Activated naive CD8-positive, alpha-beta T cell treated with anti-CD3 and anti-CD28 coated beads for 36 hours (primary cell): ENCODE results near the gene LRRC36. TPM values are rescaled to one million over a fixed set of nuclear protein-coding genes. Genes with fewer than 3 reads are reported as not detected.

Source experiments
- DNase-seq: peaks from one replicate; pipeline ENCODE4 v3.0.0; 2021
- H3K27ac Mint-ChIP-seq: one replicate; pipeline ENCODE4 v1.8.0; 2022; ENCODE audit warnings: mild to moderate bottlenecking, moderate library complexity, mixed read lengths
- H3K27me3 Mint-ChIP-seq: one replicate; pipeline ENCODE4 v1.8.0; 2022; ENCODE audit warnings: mild to moderate bottlenecking, mixed read lengths
- H3K36me3 Mint-ChIP-seq: one replicate; pipeline ENCODE4 v1.8.0; 2021; ENCODE audit warnings: mild to moderate bottlenecking, mixed read lengths
- H3K4me1 Mint-ChIP-seq: one replicate; pipeline ENCODE4 v1.8.0; 2021; ENCODE audit warnings: mixed read lengths
- H3K4me3 Mint-ChIP-seq: one replicate; pipeline ENCODE4 v1.8.0; 2022; ENCODE audit warnings: mild to moderate bottlenecking, moderate library complexity, mixed read lengths
- H3K9me3 Mint-ChIP-seq: one replicate; pipeline ENCODE4 v1.8.0; 2022; ENCODE audit warnings: mixed read lengths
- total RNA-seq, 2 experiments: library from RNA; stranded (reverse); gene quantifications; one replicate each; pipeline ENCODE4 v1.2.3, GENCODE V29; 2021

Gene LRRC36
- total RNA-seq, 2 experiments from 2014 or later = 0.82 to 1.1 TPM

DNA sequence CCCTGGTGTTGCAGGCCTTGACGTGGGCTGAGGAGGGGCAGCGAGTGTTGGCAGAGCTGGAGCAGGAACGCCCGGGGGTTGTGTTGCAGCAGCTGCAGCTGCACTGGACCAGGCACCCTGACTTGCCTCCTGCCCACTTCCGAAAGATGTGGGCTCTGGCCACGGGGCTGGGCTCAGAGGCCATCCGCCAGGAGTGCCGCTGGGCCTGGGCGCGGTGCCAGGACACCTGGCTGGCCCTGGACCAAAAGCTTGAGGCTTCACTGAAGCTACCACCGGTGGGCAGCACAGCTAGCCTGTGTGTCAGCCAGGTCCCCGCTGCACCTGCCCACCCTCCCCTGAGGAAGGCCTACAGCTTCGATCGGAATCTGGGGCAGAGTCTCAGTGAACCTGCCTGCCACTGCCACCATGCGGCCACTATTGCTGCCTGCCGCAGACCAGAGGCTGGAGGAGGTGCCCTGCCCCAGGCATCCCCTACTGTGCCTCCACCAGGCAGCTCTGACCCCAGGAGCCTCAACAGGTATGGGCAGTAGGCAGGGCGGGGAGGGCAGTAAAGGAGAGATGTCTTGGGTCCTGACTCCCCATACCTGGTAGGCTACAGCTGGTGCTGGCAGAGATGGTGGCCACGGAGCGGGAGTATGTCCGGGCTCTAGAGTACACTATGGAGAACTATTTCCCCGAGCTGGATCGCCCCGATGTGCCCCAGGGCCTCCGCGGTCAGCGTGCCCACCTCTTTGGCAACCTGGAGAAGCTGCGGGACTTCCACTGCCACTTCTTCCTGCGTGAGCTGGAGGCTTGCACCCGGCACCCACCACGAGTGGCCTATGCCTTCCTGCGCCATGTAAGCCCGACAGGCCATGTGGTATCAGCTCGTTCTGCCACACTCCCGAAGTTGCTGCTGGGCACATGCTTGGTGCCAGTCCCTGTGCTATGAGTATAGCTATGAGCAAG, 41.6 kb upstream of the LRRC36 start:
- no peak for DNase-seq
- Mint-ChIP-seq H3K27ac (no peak overlapping the region), H3K4me3 (no peak overlapping the region), H3K4me1 (peaks cover 6% of the 10 kb centered on the region), H3K36me3 (peaks cover 12% of the 10 kb centered on the region), H3K9me3 (no peaks in the 10 kb centered on the region), H3K27me3 (no peaks in the 10 kb centered on the region)

DNA sequence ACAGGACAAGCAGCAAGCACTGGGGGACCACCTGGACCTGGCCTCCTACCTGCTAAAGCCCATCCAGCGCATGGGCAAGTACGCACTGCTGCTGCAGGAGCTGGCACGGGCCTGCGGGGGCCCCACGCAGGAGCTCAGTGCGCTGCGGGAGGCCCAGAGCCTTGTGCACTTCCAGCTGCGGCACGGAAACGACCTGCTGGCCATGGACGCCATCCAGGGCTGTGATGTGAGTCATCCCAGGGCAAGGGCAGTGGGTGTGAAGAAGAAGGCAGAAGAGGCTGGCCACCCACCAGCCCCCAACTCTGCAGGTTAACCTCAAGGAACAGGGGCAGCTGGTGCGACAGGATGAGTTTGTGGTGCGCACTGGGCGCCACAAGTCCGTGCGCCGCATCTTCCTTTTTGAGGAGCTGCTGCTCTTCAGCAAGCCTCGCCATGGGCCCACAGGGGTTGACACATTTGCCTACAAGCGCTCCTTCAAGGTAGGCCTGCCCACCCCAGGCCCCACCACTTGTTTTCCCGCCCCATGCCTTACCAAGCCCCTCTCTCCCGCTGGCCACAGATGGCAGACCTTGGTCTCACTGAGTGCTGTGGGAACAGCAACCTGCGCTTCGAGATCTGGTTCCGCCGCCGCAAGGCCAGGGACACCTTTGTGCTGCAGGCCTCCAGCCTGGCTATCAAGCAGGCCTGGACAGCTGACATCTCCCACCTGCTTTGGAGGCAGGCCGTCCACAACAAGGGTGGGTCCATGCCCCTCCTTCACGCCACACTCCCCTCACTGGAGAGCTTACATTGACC, 40.0 kb upstream of the LRRC36 start:
- Mint-ChIP-seq H3K27ac (no peak overlapping the region), H3K4me1 (peaks cover 6% of the 10 kb centered on the region), H3K4me3 (no peak overlapping the region), H3K9me3 (no peaks in the 10 kb centered on the region), H3K36me3 (peaks cover 10% of the 10 kb centered on the region), H3K27me3 (no peaks in the 10 kb centered on the region)
- no peak for DNase-seq

DNA sequence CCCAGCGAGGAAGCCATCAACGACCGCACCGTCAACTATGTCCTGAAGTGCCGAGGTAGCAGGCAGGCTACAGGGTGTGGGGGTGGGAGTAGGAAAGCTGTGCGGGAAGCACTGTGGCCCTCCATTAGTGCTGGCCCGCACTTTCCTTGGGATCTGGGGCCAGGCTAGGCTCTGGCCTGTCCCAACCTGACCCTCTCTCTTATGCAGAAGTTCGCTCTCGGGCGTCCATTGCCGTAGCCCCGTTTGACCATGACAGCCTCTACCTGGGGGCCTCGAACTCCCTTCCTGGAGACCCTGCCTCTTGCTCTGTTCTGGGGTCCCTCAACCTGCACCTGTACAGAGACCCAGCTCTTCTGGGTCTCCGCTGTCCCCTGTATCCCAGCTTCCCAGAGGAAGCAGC, 38.7 kb upstream of the LRRC36 start:
- H3K27ac Mint-ChIP-seq = no peak overlapping the region
- no peak overlapping the region for H3K4me3 Mint-ChIP-seq

DNA sequence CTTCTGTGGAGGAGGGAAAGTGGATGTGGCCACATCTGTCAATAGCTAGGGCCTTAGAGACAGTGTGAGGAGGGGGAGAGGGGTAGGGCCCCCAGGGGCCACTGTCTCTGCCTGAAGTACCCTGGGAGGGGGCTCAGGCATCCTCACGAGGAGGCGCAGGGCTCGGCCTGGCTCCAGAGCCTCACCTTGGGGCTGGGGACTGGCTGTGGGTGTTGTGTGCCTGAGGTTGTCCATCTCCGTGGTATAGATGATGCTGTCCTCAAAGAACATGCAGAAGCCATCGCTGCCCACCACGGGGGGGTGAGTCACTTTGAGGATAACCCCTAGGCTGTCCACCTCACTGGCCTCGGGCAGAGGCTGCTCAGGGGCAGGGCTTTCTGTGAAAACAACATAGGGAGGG, 35.2 kb upstream of the LRRC36 start:
- peaks cover 4% of the 10 kb centered on the region for H3K36me3 Mint-ChIP-seq
- H3K9me3 Mint-ChIP-seq = no peaks in the 10 kb centered on the region
- H3K4me1 Mint-ChIP-seq = peaks cover 6% of the 10 kb centered on the region
- no peak for DNase-seq
- no peak overlapping the region for H3K4me3 Mint-ChIP-seq
- no peak overlapping the region for H3K27ac Mint-ChIP-seq
- no peaks in the 10 kb centered on the region for H3K27me3 Mint-ChIP-seq

More for the DNA sequence above, 38.7 kb upstream of the LRRC36 start:
- Mint-ChIP-seq H3K4me1 (peaks cover 6% of the 10 kb centered on the region), H3K9me3 (no peaks in the 10 kb centered on the region), H3K36me3 (peaks cover 10% of the 10 kb centered on the region), H3K27me3 (no peaks in the 10 kb centered on the region)
- no peak for DNase-seq

DNA sequence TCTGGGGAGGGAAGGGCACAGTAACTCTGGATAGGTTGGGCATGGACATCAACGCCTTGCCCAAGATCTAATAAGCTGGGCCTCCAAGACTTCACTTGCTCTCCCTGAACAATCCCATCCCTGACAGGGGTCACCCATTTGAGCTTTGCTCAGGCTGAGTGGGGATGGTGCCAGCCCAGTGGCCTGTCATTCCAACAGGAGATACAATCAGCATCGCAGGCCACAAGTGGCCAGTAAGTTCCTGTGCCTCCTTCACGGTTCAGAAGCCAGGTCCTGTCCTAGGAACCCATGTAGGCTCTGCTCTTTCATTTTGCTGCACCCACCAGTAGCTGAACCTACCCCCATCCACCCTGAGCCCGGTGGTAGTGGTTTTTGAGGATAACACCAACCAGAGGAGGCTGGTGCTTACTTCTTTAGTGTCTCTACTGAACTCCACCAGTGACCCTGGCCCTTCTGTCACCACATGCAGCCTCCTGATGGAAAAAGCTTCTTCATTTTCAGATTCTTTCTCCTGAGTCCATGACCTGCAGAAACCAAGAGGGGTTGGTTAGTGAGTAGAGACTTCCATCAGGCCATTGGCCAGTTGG, 32.4 kb upstream of the LRRC36 start:
- Mint-ChIP-seq H3K9me3 (no peaks in the 10 kb centered on the region), H3K4me1 (peaks cover 6% of the 10 kb centered on the region), H3K27me3 (no peaks in the 10 kb centered on the region), H3K27ac (no peak overlapping the region), H3K4me3 (no peak overlapping the region), H3K36me3 (no peaks in the 10 kb centered on the region)
- no peak for DNase-seq

DNA sequence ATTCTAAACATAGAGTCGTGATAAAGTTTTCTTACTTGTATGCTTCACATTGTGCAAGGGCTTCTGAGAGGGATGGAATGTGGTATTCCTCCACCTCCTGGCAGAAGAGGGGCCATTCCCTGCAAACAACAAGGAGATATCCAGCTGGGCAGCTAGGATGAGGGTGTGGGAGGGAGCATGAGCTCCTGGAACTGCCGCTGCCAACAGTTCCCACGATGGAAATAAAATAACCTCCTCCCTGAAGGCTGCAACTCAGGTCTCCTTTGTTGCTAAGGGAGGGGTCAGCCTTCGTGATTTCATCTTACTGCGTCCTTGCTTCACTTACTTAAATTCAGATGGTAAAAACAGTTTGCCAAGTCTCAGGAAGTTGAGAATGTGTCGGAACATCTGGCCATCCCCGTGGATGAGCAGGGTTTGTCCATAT, 31.7 kb upstream of the LRRC36 start:
- no peaks in the 10 kb centered on the region for H3K27me3 Mint-ChIP-seq
- H3K27ac Mint-ChIP-seq = no peak overlapping the region
- no peak overlapping the region for H3K4me3 Mint-ChIP-seq
- no peaks in the 10 kb centered on the region for H3K9me3 Mint-ChIP-seq
- no peaks in the 10 kb centered on the region for H3K36me3 Mint-ChIP-seq
- H3K4me1 Mint-ChIP-seq = no peaks in the 10 kb centered on the region
- no peak for DNase-seq

DNA sequence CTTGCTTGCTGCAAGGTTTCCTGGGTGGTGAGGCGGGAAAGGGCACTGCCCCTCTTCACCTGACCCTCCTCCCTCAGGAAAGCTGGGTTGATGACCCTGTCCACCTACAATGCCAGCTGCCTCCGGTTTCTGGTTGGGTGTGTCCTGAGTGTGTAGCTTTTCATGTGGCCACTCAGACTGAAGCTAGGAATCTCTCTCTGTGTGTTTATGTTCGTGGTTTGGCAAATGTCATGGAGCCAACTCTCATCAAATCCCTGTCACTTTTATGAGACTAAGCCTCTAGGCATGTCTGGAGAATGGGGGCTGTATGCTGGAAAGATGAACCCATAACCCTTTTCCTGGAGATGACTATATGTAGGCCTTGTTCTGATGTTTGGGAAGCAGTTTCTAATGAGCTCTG, 30.2 kb upstream of the LRRC36 start:
- H3K9me3 Mint-ChIP-seq = no peaks in the 10 kb centered on the region
- no peak for DNase-seq
- no peak overlapping the region for H3K4me3 Mint-ChIP-seq
- no peaks in the 10 kb centered on the region for H3K27me3 Mint-ChIP-seq
- no peaks in the 10 kb centered on the region for H3K36me3 Mint-ChIP-seq
- H3K27ac Mint-ChIP-seq = no peak overlapping the region
- H3K4me1 Mint-ChIP-seq = no peaks in the 10 kb centered on the region

DNA sequence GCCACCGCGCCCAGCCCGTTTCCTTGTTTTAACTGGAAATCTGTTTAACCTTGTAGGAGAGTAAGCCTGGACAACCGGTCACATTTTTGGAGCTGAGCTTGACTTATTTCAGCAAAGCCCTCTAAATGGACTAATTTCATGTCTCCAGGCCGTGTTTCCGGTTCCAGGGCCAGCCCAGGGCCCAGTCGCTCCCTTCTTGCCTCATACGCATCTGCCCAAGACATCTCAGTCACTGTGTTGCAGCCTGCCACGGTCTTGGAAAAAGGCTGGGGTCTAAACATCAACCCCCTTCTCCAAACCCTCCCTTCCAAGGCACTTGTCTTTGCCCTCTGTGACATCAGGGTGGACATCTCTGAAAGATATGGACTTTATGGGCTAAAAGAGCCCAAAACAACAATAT, 28.3 kb upstream of the LRRC36 start:
- Mint-ChIP-seq H3K36me3 (no peaks in the 10 kb centered on the region), H3K9me3 (no peaks in the 10 kb centered on the region), H3K27me3 (no peaks in the 10 kb centered on the region), H3K27ac (no peak overlapping the region), H3K4me3 (no peak overlapping the region), H3K4me1 (no peaks in the 10 kb centered on the region)
- no peak for DNase-seq

DNA sequence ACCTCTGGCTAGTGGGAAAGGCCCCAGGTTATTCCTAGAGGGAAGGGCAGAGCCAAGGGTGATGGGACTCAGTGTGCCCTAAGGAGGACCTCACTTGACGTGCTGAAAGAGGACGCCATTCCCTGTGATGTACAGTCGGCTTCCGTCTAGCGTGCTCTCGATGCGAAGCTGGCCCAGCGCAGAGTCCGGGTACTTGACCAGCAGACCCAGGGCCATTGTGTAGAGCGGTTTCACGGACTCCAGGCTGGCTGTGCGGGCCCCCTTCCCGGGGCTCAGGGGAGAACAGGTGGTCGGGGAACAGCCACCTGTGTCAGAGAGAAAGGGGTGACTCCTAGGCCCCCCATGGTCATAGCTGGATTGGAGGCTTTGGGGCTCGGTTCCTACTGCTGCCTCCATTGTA, 27.3 kb upstream of the LRRC36 start:
- H3K36me3 Mint-ChIP-seq = no peaks in the 10 kb centered on the region
- H3K9me3 Mint-ChIP-seq = no peaks in the 10 kb centered on the region
- peaks cover 4% of the 10 kb centered on the region for H3K4me1 Mint-ChIP-seq
- H3K4me3 Mint-ChIP-seq = no peak overlapping the region
- H3K27me3 Mint-ChIP-seq = no peaks in the 10 kb centered on the region
- no peak overlapping the region for H3K27ac Mint-ChIP-seq
- no peak for DNase-seq

DNA sequence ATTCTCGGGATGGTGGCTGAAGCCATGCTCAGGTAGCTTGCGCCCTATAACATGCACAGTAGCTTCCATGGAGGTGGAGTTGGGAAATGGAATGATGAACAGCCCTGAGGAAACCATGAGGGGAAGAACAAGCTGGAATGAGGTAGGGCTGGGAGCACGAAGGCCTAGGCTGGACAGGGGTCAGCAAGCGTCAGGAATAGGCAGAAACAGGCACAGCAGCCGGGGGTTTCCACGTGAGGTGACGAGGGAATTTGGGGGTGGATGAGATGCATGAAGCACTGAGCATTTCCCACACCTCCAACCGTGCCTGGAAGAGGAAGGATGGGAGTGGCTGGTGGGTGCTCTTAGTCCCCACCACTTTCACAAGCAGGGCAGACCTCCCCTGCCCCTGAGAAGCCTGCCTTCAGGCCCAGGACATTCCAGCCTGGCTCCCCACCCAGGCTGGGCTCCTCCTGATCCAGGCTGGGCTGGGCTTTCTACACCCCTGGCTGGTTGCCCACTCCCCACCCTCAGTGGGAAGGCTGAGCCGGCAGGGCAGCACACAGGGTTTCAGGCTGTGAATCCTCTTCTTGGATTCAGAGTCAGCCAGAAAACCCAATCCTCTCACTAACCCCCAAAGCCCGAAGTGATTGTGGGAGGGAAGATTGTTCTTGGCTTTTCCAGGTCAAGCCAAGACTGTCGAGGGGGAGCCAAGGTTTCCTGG, 25.4 kb upstream of the LRRC36 start:
- no peaks in the 10 kb centered on the region for H3K27me3 Mint-ChIP-seq
- H3K4me3 Mint-ChIP-seq = no peak overlapping the region
- H3K9me3 Mint-ChIP-seq = no peaks in the 10 kb centered on the region
- H3K4me1 Mint-ChIP-seq = peaks cover 4% of the 10 kb centered on the region
- no peak for DNase-seq
- H3K27ac Mint-ChIP-seq = no peak overlapping the region
- H3K36me3 Mint-ChIP-seq = no peaks in the 10 kb centered on the region

DNA sequence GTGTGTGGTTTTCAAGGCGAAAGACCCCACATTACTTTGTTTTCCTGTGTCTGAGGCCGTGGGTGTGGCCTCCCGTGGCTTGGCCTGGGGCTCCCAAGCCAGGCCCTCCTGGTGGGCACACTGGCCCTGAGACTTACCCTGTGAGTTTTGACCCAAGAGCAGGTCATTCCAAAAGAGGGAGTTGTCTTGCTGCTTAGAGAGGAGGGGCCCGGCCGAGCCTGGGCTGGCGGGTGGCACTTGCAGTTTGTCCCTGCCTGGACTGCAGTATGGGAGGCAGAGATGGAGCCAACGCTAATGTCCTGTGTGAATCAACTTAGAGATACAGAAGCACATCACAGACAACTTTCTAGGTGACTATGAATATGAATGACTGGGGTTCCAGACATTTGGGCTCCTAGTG, 24.5 kb upstream of the LRRC36 start:
- H3K27me3 Mint-ChIP-seq = peaks cover 6% of the 10 kb centered on the region
- no peak overlapping the region for H3K27ac Mint-ChIP-seq
- no peak overlapping the region for H3K4me3 Mint-ChIP-seq
- H3K4me1 Mint-ChIP-seq = peaks cover 4% of the 10 kb centered on the region
- H3K9me3 Mint-ChIP-seq = no peaks in the 10 kb centered on the region
- no peak for DNase-seq
- no peaks in the 10 kb centered on the region for H3K36me3 Mint-ChIP-seq

DNA sequence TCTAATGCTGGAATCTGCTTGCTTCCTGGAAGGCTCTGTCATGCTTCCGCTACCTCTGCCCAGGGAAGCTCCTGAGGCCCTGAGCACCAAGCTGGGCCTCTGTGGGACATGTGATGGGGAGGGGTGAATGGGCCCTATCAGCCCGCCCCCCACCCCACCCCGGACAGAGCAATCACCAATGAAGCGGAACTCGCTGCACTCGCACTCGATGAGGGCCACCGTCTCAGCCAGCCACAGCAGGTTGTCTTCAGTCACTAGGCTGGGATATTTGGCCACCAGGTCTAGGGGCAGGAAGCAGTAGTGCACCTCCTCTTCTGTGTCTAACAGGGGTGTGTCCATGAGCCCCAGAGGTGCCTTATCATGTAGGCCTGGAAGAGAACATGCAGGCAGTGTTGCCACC, 23.6 kb upstream of the LRRC36 start:
- H3K27ac Mint-ChIP-seq = no peak overlapping the region
- no peaks in the 10 kb centered on the region for H3K36me3 Mint-ChIP-seq
- peaks cover 6% of the 10 kb centered on the region for H3K27me3 Mint-ChIP-seq
- DNase-seq = no peak
- H3K9me3 Mint-ChIP-seq = no peaks in the 10 kb centered on the region
- H3K4me1 Mint-ChIP-seq = peaks cover 4% of the 10 kb centered on the region
- H3K4me3 Mint-ChIP-seq = no peak overlapping the region

DNA sequence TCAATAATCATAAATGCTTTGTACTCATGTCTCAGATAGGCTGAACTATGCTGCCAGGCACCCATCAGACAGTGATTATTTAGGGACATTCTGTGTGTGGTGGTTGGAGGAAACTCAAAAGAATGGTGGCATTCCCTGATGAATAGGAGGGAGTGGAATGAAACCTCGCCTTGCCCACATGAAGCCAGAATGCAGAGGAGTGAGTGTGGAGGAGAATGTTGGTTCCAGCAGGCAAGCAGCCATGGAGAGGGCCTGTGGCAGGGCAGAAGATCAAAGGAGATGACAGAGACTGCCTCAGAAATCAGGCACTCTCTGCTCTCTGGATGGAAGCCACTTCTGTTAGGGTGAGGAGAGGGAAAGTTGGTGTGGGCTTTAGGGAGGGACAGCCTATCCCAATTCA, 22.6 kb upstream of the LRRC36 start:
- no peaks in the 10 kb centered on the region for H3K36me3 Mint-ChIP-seq

DNA sequence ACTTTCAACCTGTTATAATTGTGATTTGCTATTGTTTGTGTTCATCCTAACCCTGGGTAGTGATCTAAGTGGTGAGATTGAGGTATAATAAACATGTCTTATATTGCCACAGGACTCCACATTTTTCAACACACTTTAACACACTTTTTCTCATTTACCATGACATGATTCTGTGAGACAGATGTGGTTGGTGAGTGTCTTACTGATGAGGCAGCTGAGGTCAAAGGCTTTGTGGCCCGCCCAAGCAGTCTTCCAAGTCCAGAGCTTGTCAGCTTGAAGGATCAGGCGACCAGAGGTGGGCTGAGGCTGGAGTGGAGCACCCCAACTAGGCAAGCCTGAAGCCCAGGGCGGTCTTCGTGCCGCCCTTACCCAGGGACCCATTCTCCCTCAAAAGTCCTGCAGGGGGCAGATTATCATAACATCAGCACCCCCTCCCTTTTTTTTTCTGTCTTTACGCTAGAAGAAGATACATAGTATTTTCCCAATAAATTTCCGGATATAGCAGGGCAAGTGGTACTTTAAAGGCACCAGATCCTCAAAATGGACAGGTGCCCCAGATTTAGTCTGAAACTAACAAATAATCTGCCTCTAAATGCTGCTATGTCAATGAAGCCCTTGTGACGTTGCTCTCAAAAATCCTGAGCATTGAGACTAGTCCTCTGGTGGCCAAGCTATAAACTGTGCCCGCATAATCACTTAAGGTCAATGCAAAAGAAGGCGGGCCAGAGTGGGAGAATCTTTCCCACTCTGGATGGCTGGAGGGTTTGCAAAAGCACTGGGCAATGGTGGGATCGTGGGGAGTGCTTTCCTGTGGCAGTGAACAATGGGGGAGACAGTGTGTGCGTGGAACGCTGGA, 21.2 kb upstream of the LRRC36 start:
- Mint-ChIP-seq H3K27ac (no peak overlapping the region), H3K9me3 (no peaks in the 10 kb centered on the region), H3K27me3 (peaks cover 6% of the 10 kb centered on the region), H3K4me3 (no peak overlapping the region), H3K4me1 (peaks cover 13% of the 10 kb centered on the region), H3K36me3 (no peaks in the 10 kb centered on the region)
- no peak for DNase-seq

More for the DNA sequence above, 22.6 kb upstream of the LRRC36 start:
- H3K4me3 Mint-ChIP-seq = no peak overlapping the region
- no peaks in the 10 kb centered on the region for H3K9me3 Mint-ChIP-seq
- peaks cover 6% of the 10 kb centered on the region for H3K4me1 Mint-ChIP-seq
- peaks cover 6% of the 10 kb centered on the region for H3K27me3 Mint-ChIP-seq
- H3K27ac Mint-ChIP-seq = no peak overlapping the region
- DNase-seq = no peak
